Immature natural killer cell (primary cell): Measurements from ENCODE around the gene RNF32. TPM values are rescaled to one million over a fixed set of nuclear protein-coding genes. Genes with fewer than 3 reads are reported as not detected.

Experiments used
- DNase-seq, 3 donors: peaks; one replicate each; pipeline ENCODE4 v3.0.0; 2022; ENCODE audit warnings: mixed read lengths in 1 of 3
- H3K27ac Mint-ChIP-seq, 6 donors: one replicate each; pipeline ENCODE4 v1.8.0; 2020; ENCODE audit warnings: mixed read lengths in 6 of 6, mild to moderate bottlenecking in 5 of 6, inconsistent platforms in 4 of 6, moderate library complexity in 3 of 6
- H3K27me3 Mint-ChIP-seq, 3 donors: one replicate each; pipeline ENCODE4 v1.8.0; 2020 to 2021; ENCODE audit warnings: low read depth in 3 of 3, mild to moderate bottlenecking in 3 of 3, mixed read lengths in 3 of 3, moderate library complexity in 3 of 3, inconsistent platforms in 1 of 3
- H3K36me3 Mint-ChIP-seq, 3 donors: one replicate each; pipeline ENCODE4 v1.8.0; 2020; ENCODE audit warnings: mixed read lengths in 3 of 3, inconsistent platforms in 2 of 3, mild to moderate bottlenecking in 2 of 3
- H3K4me1 Mint-ChIP-seq, 2 donors: one replicate each; pipeline ENCODE4 v1.8.0; 2020; ENCODE audit warnings: inconsistent platforms in 2 of 2, mild to moderate bottlenecking in 2 of 2, mixed read lengths in 2 of 2, moderate library complexity in 1 of 2
- H3K4me3 Mint-ChIP-seq, 5 donors: one replicate each; pipeline ENCODE4 v1.8.0; 2020; ENCODE audit warnings: mild to moderate bottlenecking in 5 of 5, mixed read lengths in 5 of 5, inconsistent platforms in 3 of 5, moderate library complexity in 3 of 5
- H3K9me3 Mint-ChIP-seq, 6 donors: one replicate each; pipeline ENCODE4 v1.8.0; 2020; ENCODE audit warnings: mild to moderate bottlenecking in 6 of 6, mixed read lengths in 6 of 6, inconsistent platforms in 4 of 6, moderate library complexity in 3 of 6
- polyA plus RNA-seq, 3 donors: library from polyadenylated mRNA; unstranded; fragments of 300-500 nt; fragmentation: Illumina TruSeq; gene quantifications; one replicate each; pipeline ENCODE4 v1.2.3, GENCODE V29; 2021

Gene RNF32
- polyA plus RNA-seq, 3 donors from 2014 or later: 0.32 to 4.7 (median 0.57) TPM

- Mint-ChIP-seq H3K4me3 (no peak overlapping the region), H3K4me1 (no peaks in the 10 kb centered on the region), H3K9me3 (no peaks in the 10 kb centered on the region), H3K27ac (no peak overlapping the region), H3K27me3 (peaks cover 6 to 9% (median 8%) of the 10 kb centered on the region in 3 donors), H3K36me3 (no peaks in the 10 kb centered on the region)
- no peak for DNase-seq
These were observed 18.6 kb downstream of the RNF32 start for GRCh38 chr7:156659203-156659602.

GRCh38 chr7:156659961-156660360, 19.4 kb downstream of the RNF32 start:
- Mint-ChIP-seq H3K4me3 (no peak overlapping the region), H3K9me3 (no peaks in the 10 kb centered on the region), H3K4me1 (no peaks in the 10 kb centered on the region), H3K27ac (no peak overlapping the region), H3K36me3 (no peaks in the 10 kb centered on the region), H3K27me3 (peaks cover 4 to 9% (median 8%) of the 10 kb centered on the region in 3 donors)
- no peak for DNase-seq

DNA sequence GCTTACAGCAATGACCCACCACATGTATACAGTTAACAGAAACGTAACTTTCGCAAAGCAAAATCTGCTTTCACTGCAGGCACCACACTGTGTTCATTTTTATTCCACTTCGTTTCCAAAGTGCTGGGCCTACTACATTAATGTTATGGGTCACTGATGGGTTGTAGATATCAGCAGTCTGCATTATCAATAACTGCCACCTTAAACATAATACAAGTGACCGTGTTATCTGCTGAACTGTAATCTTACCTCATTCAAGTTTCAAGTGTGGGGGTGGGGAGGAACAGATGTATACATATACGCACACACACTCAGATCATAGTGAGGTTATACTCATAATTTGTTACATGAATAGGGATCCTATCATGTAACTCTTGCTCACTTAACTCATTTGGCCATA, 21.1 kb downstream of the RNF32 start:
- no peaks in the 10 kb centered on the region for H3K4me1 Mint-ChIP-seq
- H3K36me3 Mint-ChIP-seq: no peaks in the 10 kb centered on the region
- H3K27ac Mint-ChIP-seq: no peak overlapping the region
- DNase-seq: no peak
- H3K27me3 Mint-ChIP-seq: peaks cover 2 to 5% (median 5%) of the 10 kb centered on the region in 3 donors
- H3K9me3 Mint-ChIP-seq: no peaks in the 10 kb centered on the region
- no peak overlapping the region for H3K4me3 Mint-ChIP-seq

GRCh38 chr7:156662277-156662676, 21.7 kb downstream of the RNF32 start:
- Mint-ChIP-seq H3K4me3 (no peak overlapping the region), H3K9me3 (no peaks in the 10 kb centered on the region), H3K27me3 (peaks cover 2 to 5% (median 5%) of the 10 kb centered on the region in 3 donors), H3K27ac (no peak overlapping the region), H3K36me3 (no peaks in the 10 kb centered on the region), H3K4me1 (no peaks in the 10 kb centered on the region)
- DNase-seq: no peak

- H3K27ac Mint-ChIP-seq: no peak overlapping the region
- no peaks in the 10 kb centered on the region for H3K9me3 Mint-ChIP-seq
- peaks cover 0 to 2% (median under 1%) of the 10 kb centered on the region in 3 donors for H3K27me3 Mint-ChIP-seq
- H3K36me3 Mint-ChIP-seq: peaks cover 0 to 4% (median 0%) of the 10 kb centered on the region in 3 donors
- H3K4me1 Mint-ChIP-seq: no peaks in the 10 kb centered on the region
- H3K4me3 Mint-ChIP-seq: no peak overlapping the region
- no peak for DNase-seq
These were observed 24.5 kb downstream of the RNF32 start for GRCh38 chr7:156665101-156665500.

DNA sequence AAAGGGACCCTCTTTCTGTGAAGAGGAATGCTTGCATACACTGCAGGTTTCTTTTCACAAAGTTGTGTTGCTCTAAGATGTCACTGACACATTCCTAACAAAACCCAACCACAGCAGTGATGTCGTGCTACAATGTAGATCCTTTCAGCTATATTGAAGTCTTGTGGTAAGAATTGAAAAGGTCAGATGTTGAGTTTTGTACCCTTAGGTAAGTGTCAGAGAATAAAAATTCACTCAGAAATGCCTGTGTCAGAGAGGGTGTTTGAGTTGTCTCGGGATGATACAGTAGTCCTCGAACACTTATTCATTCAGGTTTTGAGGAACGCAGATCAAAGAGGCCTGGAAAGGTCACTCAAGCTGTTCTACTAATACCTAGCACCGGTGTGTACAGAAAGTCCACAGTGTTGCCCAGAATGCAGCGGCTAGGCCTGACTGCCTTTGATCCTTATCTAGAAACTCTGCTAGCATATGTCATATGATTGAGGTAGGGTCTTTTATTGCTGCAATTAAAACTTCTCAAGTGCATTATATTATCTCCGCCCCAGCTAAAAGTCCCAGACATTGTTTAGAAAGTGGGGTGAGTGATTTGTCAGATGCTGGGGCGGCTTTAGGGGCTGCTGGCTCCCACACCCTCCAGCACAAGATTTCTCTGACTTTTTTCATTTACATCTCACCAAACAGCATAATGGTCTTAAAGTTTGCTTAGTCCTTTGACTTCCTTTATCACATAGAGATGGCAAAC, 26.0 kb downstream of the RNF32 start:
- Mint-ChIP-seq H3K4me3 (no peak overlapping the region), H3K27ac (no peak overlapping the region), H3K4me1 (no peaks in the 10 kb centered on the region), H3K36me3 (peaks cover 2 to 4% (median 4%) of the 10 kb centered on the region in 3 donors), H3K27me3 (peaks cover 0 to 2% (median 0%) of the 10 kb centered on the region in 3 donors), H3K9me3 (no peaks in the 10 kb centered on the region)
- no peak for DNase-seq

DNA sequence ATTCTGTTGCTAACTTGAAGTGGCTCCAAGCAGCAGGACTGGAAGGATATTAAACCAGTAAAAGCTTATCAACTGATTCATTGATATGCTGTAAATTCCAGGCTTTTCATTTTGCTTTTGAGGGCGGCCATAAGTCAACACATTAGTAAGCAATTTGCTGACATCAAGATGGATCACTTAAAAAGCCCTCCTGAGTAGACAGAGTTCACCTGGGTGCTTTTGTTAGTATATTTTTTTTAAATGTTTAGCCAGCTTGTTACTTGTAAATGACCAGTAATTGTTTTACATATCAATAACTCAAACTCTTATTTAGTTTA, 26.5 kb downstream of the RNF32 start:
- Mint-ChIP-seq H3K4me1 (no peaks in the 10 kb centered on the region), H3K4me3 (no peak overlapping the region), H3K9me3 (no peaks in the 10 kb centered on the region), H3K36me3 (peaks cover 4 to 5% (median 4%) of the 10 kb centered on the region in 3 donors), H3K27me3 (peaks cover 0 to 2% (median 0%) of the 10 kb centered on the region in 3 donors), H3K27ac (no peak overlapping the region)
- no peak for DNase-seq

GRCh38 chr7:156668130-156668741, 27.7 kb downstream of the RNF32 start:
- H3K9me3 Mint-ChIP-seq: no peaks in the 10 kb centered on the region
- no peak for DNase-seq
- no peak overlapping the region for H3K27ac Mint-ChIP-seq
- peaks cover 0 to 2% (median 0%) of the 10 kb centered on the region in 3 donors for H3K27me3 Mint-ChIP-seq
- peaks cover 4 to 7% (median 4%) of the 10 kb centered on the region in 3 donors for H3K36me3 Mint-ChIP-seq
- H3K4me3 Mint-ChIP-seq: no peak overlapping the region
- H3K4me1 Mint-ChIP-seq: no peaks in the 10 kb centered on the region

- H3K36me3 Mint-ChIP-seq: peaks cover 4 to 14% (median 4%) of the 10 kb centered on the region in 3 donors
- no peak overlapping the region for H3K27ac Mint-ChIP-seq
- no peak overlapping the region for H3K4me3 Mint-ChIP-seq
These were observed 28.7 kb downstream of the RNF32 start for GRCh38 chr7:156669035-156669828.

DNA sequence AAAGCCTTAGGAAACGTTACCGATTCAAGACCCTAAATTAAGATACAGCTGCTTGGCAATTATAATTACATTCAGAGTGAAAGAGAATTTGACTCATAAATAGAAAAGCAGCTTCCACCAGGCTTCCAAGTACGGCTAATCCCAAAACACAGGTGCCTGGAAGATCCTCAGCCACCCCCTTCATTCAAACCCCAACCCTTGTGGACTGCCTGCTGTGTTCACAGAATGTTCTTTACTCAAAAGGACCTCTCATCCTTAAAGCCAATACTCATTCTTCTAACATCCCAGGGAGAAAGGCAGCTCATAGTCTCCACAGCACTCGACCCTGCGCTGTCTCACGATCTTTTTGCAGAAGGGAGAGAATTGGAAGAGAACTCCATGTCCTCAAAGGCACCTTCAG, 32.9 kb downstream of the RNF32 start:
- Mint-ChIP-seq H3K36me3 (peaks cover 10 to 36% (median 19%) of the 10 kb centered on the region in 3 donors), H3K9me3 (no peaks in the 10 kb centered on the region), H3K27ac (no peak overlapping the region), H3K4me1 (no peaks in the 10 kb centered on the region), H3K27me3 (no peaks in the 10 kb centered on the region), H3K4me3 (no peak overlapping the region)
- DNase-seq: no peak

More at GRCh38 chr7:156669035-156669828, 28.7 kb downstream of the RNF32 start:
- Mint-ChIP-seq H3K27me3 (no peaks in the 10 kb centered on the region), H3K9me3 (no peaks in the 10 kb centered on the region), H3K4me1 (no peaks in the 10 kb centered on the region)
- DNase-seq: no peak

GRCh38 chr7:156673902-156674301, 33.3 kb downstream of the RNF32 start:
- DNase-seq: no peak
- H3K4me1 Mint-ChIP-seq: no peaks in the 10 kb centered on the region
- no peak overlapping the region for H3K27ac Mint-ChIP-seq
- H3K4me3 Mint-ChIP-seq: no peak overlapping the region
- H3K27me3 Mint-ChIP-seq: no peaks in the 10 kb centered on the region
- H3K36me3 Mint-ChIP-seq: peaks cover 10 to 41% (median 19%) of the 10 kb centered on the region in 3 donors
- H3K9me3 Mint-ChIP-seq: no peaks in the 10 kb centered on the region

- Mint-ChIP-seq H3K27ac (no peak overlapping the region), H3K9me3 (no peaks in the 10 kb centered on the region), H3K4me3 (no peak overlapping the region), H3K4me1 (no peaks in the 10 kb centered on the region), H3K36me3 (peaks cover 10 to 45% (median 19%) of the 10 kb centered on the region in 3 donors), H3K27me3 (peaks cover 0 to 2% (median 0%) of the 10 kb centered on the region in 3 donors)
- no peak for DNase-seq
These were observed 35.1 kb downstream of the RNF32 start for GRCh38 chr7:156675721-156676120.

DNA sequence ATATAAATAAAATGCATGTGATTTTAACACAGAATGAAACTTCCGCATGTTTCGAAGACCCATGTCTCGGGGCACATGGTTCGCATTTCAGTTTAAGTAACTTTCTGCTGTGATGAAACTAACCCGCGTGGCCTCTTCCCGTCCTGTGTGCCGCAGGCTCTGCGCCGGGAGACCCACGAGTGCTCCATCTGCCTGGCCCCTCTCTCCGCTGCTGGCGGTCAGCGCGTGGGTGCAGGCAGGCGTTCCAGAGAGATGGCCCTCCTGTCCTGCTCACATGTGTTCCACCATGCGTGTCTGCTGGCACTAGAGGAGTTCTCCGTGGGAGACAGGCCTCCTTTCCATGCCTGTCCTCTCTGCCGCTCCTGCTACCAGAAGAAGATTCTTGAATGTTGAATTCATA, 35.7 kb downstream of the RNF32 start:
- peaks cover 0 to 2% (median 0%) of the 10 kb centered on the region in 3 donors for H3K27me3 Mint-ChIP-seq
- H3K4me1 Mint-ChIP-seq: no peaks in the 10 kb centered on the region
- H3K27ac Mint-ChIP-seq: no peak overlapping the region
- no peak overlapping the region for H3K4me3 Mint-ChIP-seq
- DNase-seq: no peak
- peaks cover 10 to 45% (median 15%) of the 10 kb centered on the region in 3 donors for H3K36me3 Mint-ChIP-seq
- no peaks in the 10 kb centered on the region for H3K9me3 Mint-ChIP-seq
